ENCODE measurements around the gene LENEP. TPM values are rescaled to one million over a fixed set of nuclear protein-coding genes. Genes with fewer than 3 reads are reported as not detected.
A peak's percentile ranks its signal among the peaks of the same experiment; 100 is the strongest.

LENEP gene
- total and polyA plus RNA-seq, 11 donors: not detected

- intact Hi-C loops (cut with DNase I): loop anchor here in 9 of 10 donors (1.0 to 5.0 kb wide), 8 partner anchors 15 to 53 kb away; partner anchors contain the start of genes PYGO2 (in 8 of the 9), ADAM15 (in 4 of the 9), CKS1B (in 1 of the 9) and FLAD1 (in 1 of the 9)
- no peak for TF ChIP-seq CTCF (IDR thresholded peaks at IDR 0.05)
- no peak for TF ChIP-seq POLR2A (IDR thresholded peaks at IDR 0.05)
- ATAC-seq: no peak
- DNase-seq: peak in 3 of 5 donors; percentile 30 to 39 (median 35)
- no peaks in the 10 kb centered on the region for H3K9me3 ChIP-seq
- 1 to 2% (median 1%) methylated on average over 35 to 50 of the region's 50 CpGs for WGBS, 4 donors
- H3K27me3 ChIP-seq: no peaks in the 10 kb centered on the region
- no peaks in the 10 kb centered on the region for H3K36me3 ChIP-seq
- H3K27ac ChIP-seq: peak overlapping the region; percentile 77 to 98 (median 95)
- peak overlapping the region; percentile 5 to 96 (median 82) for H3K4me3 ChIP-seq
- H3K4me1 ChIP-seq: peaks cover 0 to 53% (median 24%) of the 10 kb centered on the region in 12 donors
Observed at GRCh38 chr1:154999571-155000410, 6.4 kb downstream of the LENEP start.

GRCh38 chr1:155000411-155000725, 7.0 kb downstream of the LENEP start:
- TF ChIP-seq POLR2A (IDR thresholded peaks at IDR 0.05) (no peak), CTCF (IDR thresholded peaks at IDR 0.05) (no peak)
- H3K9me3 ChIP-seq: no peaks in the 10 kb centered on the region
- intact Hi-C loops (cut with DNase I): loop anchor here in 6 of 10 donors (2.0 to 5.0 kb wide), 6 partner anchors 18 to 52 kb away; partner anchors contain the start of genes ADAM15 (in 4 of the 6), CKS1B (in 1 of the 6), FLAD1 (in 1 of the 6) and PYGO2 (in 1 of the 6)
- no peaks in the 10 kb centered on the region for H3K36me3 ChIP-seq
- DNase-seq (peak in 1 of 5 donors; percentile 66), ATAC-seq (no peak)
- no peaks in the 10 kb centered on the region for H3K27me3 ChIP-seq
- peak overlapping the region; percentile 77 to 98 (median 95) for H3K27ac ChIP-seq
- WGBS, 4 donors: 0 to 2% (median 1%) methylated on average over 11 to 13 of the region's 13 CpGs
- peaks cover 0 to 58% (median 29%) of the 10 kb centered on the region in 12 donors for H3K4me1 ChIP-seq
- peak overlapping the region; percentile 5 to 96 (median 82) for H3K4me3 ChIP-seq

DNA sequence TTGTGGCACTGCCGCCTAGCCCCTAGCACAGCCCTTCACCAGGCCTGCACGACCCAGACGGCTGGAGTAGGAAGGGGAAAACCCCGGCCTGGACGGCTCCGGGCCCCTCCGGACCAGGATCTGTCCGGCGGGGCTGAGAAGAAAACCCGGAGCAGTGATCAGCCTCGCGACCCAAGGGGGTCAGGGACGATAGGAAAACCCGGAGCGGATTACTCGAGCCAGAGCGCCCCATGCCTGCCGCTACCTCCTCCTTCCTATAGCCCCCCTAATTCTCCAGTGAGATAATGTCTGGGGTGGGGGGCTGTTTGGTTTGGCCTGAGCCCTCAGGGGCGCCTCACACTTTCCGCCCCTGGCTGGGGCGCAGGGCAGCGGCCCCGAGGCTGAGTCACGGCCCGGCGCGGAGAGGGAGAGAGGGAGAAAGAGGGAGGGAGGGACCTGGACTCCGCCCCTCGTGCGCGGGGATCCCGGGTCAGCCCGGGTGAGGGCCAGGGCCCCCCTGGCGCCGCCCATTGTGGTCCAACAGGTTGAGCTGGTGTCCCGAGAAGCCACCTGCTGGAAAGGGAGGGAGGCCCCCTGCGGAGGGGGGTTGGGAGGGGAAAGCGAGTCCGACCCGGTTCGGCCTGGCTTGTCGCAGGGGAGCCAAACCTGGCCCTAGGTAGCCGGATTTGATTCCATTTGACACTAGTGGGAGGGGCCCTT, 7.5 kb downstream of the LENEP start:
- peak; percentile 24 to 78 for TF ChIP-seq POLR2A (IDR thresholded peaks at IDR 0.05)
- TF ChIP-seq CTCF (IDR thresholded peaks at IDR 0.05): peak in 3 of 12 donors; percentile 3 to 14 (median 8)

More for the DNA sequence above, 7.5 kb downstream of the LENEP start:
- Histone ChIP-seq H3K9me3 (no peaks in the 10 kb centered on the region), H3K4me3 (peak overlapping the region; percentile 70 to 96 (median 84)), H3K36me3 (no peaks in the 10 kb centered on the region), H3K27ac (peak overlapping the region; percentile 77 to 98 (median 95)), H3K27me3 (no peaks in the 10 kb centered on the region), H3K4me1 (peaks cover under 1 to 58% (median 34%) of the 10 kb centered on the region in 12 donors)
- intact Hi-C loops (cut with DNase I): loop anchor here in 6 of 10 donors (2.0 to 5.0 kb wide), 6 partner anchors 18 to 51 kb away; partner anchors contain the start of genes ADAM15 (in 4 of the 6), CKS1B (in 1 of the 6), FLAD1 (in 1 of the 6) and PYGO2 (in 1 of the 6)
- peak; percentile 89 to 93 (median 91) for DNase-seq
- WGBS, 4 donors: 0 to 1% (median 0%) methylated on average over 9 to 43 of the region's 43 CpGs
- peak; percentile 18 to 68 (median 62) for ATAC-seq

Measured in heart left ventricle (tissue), 16 donors.